GM21526 (cell line): ENCODE results near the gene LYPD8.

ENCODE experiments used
- ATAC-seq: cut with Tn5 transposase; IDR thresholded peaks from one replicate; pipeline ENCODE4 v1.9.1; 2021; ENCODE audit warnings: moderate library complexity; ENCODE audit not compliant: unreplicated experiment, low FRiP score

Gene LYPD8

GRCh38 chr1:248759644-248760043, 4.1 kb upstream of the LYPD8 start:
- ATAC-seq: no peak

- no peak for ATAC-seq
Observed at GRCh38 chr1:248758352-248758751, 2.8 kb upstream of the LYPD8 start.

GRCh38 chr1:248757784-248758195, 2.2 kb upstream of the LYPD8 start:
- no peak for ATAC-seq

GRCh38 chr1:248756636-248757035, 1.1 kb upstream of the LYPD8 start:
- no peak for ATAC-seq

- no peak for ATAC-seq
Observed at GRCh38 chr1:248756151-248756550, 592 bp upstream of the LYPD8 start.

- ATAC-seq: no peak
Observed at GRCh38 chr1:248753708-248754280, 1.8 kb downstream of the LYPD8 start.

GRCh38 chr1:248753029-248753594, 2.4 kb downstream of the LYPD8 start:
- ATAC-seq: no peak

- ATAC-seq: no peak
Observed at GRCh38 chr1:248752161-248753028, 3.2 kb downstream of the LYPD8 start.

- ATAC-seq: no peak
Observed at GRCh38 chr1:248751635-248752034, 3.9 kb downstream of the LYPD8 start.

- ATAC-seq: no peak
Observed at GRCh38 chr1:248751142-248751541, 4.4 kb downstream of the LYPD8 start.

- no peak for ATAC-seq
Observed at GRCh38 chr1:248750496-248750895, 5.1 kb downstream of the LYPD8 start.

- ATAC-seq: no peak
Observed at GRCh38 chr1:248748211-248748610, 7.3 kb downstream of the LYPD8 start.

- no peak for ATAC-seq
Observed at GRCh38 chr1:248740876-248741275, 14.7 kb downstream of the LYPD8 start.

GRCh38 chr1:248739572-248740205, 15.9 kb downstream of the LYPD8 start:
- ATAC-seq: no peak

- ATAC-seq: no peak
Observed at GRCh38 chr1:248737457-248737856, 18.1 kb downstream of the LYPD8 start.

- no peak for ATAC-seq
Observed at GRCh38 chr1:248736977-248737376, 18.6 kb downstream of the LYPD8 start.

GRCh38 chr1:248733566-248733965, 22.0 kb downstream of the LYPD8 start:
- no peak for ATAC-seq

- ATAC-seq: no peak
Observed at GRCh38 chr1:248730507-248731335, 24.8 kb downstream of the LYPD8 start.

GRCh38 chr1:248714248-248714647, 41.3 kb downstream of the LYPD8 start:
- ATAC-seq: no peak

GRCh38 chr1:248710305-248710900, 45.2 kb downstream of the LYPD8 start:
- no peak for ATAC-seq
